ENCODE measurements around the gene RIPPLY3.

The RIPPLY3 gene

GRCh38 chr21:37006486-37007291 lies at the start of gene RIPPLY3:
Gene RIPPLY3 (plus strand): TSS chr21:37006702. CDS start chr21:37006773, 71 bp downstream.
- DNase-seq (ENCODE audit: insufficient read length, low spot score), result peak; percentile 34
- FAIRE-seq, result no peak
- no peak for TF ChIP-seq CTCF (IDR thresholded peaks at IDR 0.05; ENCODE audit: insufficient read depth, missing control alignments)

- no peak for DNase-seq (ENCODE audit: insufficient read length, low spot score)
- TF ChIP-seq CTCF (IDR thresholded peaks at IDR 0.05; ENCODE audit: insufficient read depth, missing control alignments), result no peak
- FAIRE-seq, result no peak
These were observed 47.3 kb upstream of the RIPPLY3 start for GRCh38 chr21:36959020-36959835.

GRCh38 chr21:36960676-36961284 lies 45.7 kb upstream of the RIPPLY3 start:
- FAIRE-seq, result no peak
- no peak for DNase-seq (ENCODE audit: insufficient read length, low spot score)

GRCh38 chr21:36962098-36962780 lies 44.3 kb upstream of the RIPPLY3 start:
- TF ChIP-seq CTCF (IDR thresholded peaks at IDR 0.05; ENCODE audit: insufficient read depth, missing control alignments), result no peak
- FAIRE-seq (no peak), DNase-seq (ENCODE audit: insufficient read length, low spot score) (no peak)

More at GRCh38 chr21:36960676-36961284, 45.7 kb upstream of the RIPPLY3 start:
- no peak for TF ChIP-seq CTCF (IDR thresholded peaks at IDR 0.05; ENCODE audit: insufficient read depth, missing control alignments)

- TF ChIP-seq CTCF (IDR thresholded peaks at IDR 0.05; ENCODE audit: insufficient read depth, missing control alignments), result no peak
- DNase-seq (ENCODE audit: insufficient read length, low spot score) (no peak), FAIRE-seq (no peak)
These were observed 42.1 kb upstream of the RIPPLY3 start for GRCh38 chr21:36964398-36964797.

GRCh38 chr21:36964827-36965719 lies 41.4 kb upstream of the RIPPLY3 start:
- FAIRE-seq, result no peak
- no peak for TF ChIP-seq CTCF (IDR thresholded peaks at IDR 0.05; ENCODE audit: insufficient read depth, missing control alignments)
- DNase-seq (ENCODE audit: insufficient read length, low spot score), result no peak
